ENCODE results near the gene MAD1L1.

GRCh38 chr7:2185715-2186114 is 47.0 kb downstream of the MAD1L1 start:
- TF ChIP-seq CTCF (conservative IDR thresholded peaks at IDR 0.05; ENCODE audit: low read depth, low read length) (no peak), EZH2 (IDR thresholded peaks at IDR 0.05; ENCODE audit: borderline replicate concordance, low read depth, low read length, poor library complexity, severe bottlenecking) (no peak)
